Activated T-cell treated with anti-CD3 and anti-CD28 coated beads, Interleukin-2, amount 50 U/mL, for 4 hours (primary cell): ENCODE measurements around the gene DLG2. TPM values are rescaled to one million over a fixed set of nuclear protein-coding genes. Genes with fewer than 3 reads are reported as not detected.

Experiments
- ATAC-seq, 2 donors: fragments of 200-7000 bp; cut with Tn5 transposase; one replicate each; pipeline ENCODE4 v1.10.0; 2021
- DNase-seq: peaks from one replicate; pipeline ENCODE4 v3.0.0-alpha.2; 2020
- H3K27me3 Mint-ChIP-seq: one replicate; pipeline ENCODE4 v1.8.0; 2021; ENCODE audit warnings: low read depth, mixed read lengths
- H3K36me3 Mint-ChIP-seq: one replicate; pipeline ENCODE4 v1.8.0; 2022; ENCODE audit warnings: mixed read lengths; ENCODE audit not compliant: insufficient read depth
- H3K4me1 Mint-ChIP-seq: one replicate; pipeline ENCODE4 v1.8.0; 2021; ENCODE audit warnings: low read depth, mixed read lengths
- H3K4me3 Mint-ChIP-seq: one replicate; pipeline ENCODE4 v1.8.0; 2021; ENCODE audit warnings: mild to moderate bottlenecking, moderate library complexity, mixed read lengths
- H3K9me3 Mint-ChIP-seq: one replicate; pipeline ENCODE4 v1.8.0; 2021; ENCODE audit warnings: mixed read lengths
- total RNA-seq, 3 donors: library from RNA; stranded (reverse); gene quantifications; one replicate each; pipeline ENCODE4 v1.2.1, GENCODE V29; 2021

DLG2 gene
- total RNA-seq, 3 donors from 2014 or later = 0.54 to 1.3 (median 0.58) TPM

DNA sequence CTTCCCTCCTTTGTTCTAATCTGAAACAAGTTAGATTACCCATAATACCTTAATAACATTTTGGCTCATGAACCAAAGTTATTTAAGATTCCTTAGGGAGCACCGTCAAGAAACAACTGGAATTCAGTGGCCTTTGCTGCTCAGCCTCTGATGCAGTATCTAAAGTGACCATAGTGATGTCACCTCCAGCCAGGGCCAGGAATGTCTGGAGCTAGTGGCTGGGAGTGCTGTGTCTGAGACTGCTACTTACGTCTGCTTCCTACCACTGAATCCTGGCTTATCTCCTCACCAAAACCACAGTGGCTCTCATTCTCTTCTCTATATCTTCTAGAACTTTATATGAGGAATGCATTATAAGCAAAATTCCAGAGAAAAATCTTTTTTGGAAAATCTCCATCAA, 658.0 kb downstream of the DLG2 start:
- DNase-seq (no peak), ATAC-seq (no peak)
- Mint-ChIP-seq H3K36me3 (no peaks in the 10 kb centered on the region), H3K9me3 (peaks cover 31% of the 10 kb centered on the region), H3K4me1 (no peaks in the 10 kb centered on the region), H3K4me3 (no peak overlapping the region), H3K27me3 (no peaks in the 10 kb centered on the region)

DNA sequence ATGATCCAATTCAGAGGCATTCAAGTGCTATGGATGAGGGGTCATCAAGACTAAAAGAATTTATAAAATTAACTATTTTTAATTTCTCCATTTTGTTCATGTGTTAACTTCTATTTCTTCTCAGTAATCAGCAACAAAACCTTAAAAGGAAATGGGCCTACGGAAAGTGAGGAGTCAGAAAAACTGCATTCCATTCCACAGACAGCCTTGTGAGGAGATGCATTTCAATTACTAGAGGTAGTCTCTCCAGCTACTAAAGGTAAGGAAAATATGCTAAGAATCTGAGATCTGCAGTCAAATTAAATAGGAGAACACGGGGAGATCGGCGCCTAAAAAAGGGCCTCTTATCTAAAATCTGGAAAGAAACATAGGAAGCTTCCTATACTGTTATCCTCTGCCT, 661.7 kb downstream of the DLG2 start:
- ATAC-seq = no peak
- H3K36me3 Mint-ChIP-seq = no peaks in the 10 kb centered on the region
- no peaks in the 10 kb centered on the region for H3K4me1 Mint-ChIP-seq
- no peak overlapping the region for H3K4me3 Mint-ChIP-seq
- peaks cover 25% of the 10 kb centered on the region for H3K9me3 Mint-ChIP-seq
- no peaks in the 10 kb centered on the region for H3K27me3 Mint-ChIP-seq
- no peak for DNase-seq

DNA sequence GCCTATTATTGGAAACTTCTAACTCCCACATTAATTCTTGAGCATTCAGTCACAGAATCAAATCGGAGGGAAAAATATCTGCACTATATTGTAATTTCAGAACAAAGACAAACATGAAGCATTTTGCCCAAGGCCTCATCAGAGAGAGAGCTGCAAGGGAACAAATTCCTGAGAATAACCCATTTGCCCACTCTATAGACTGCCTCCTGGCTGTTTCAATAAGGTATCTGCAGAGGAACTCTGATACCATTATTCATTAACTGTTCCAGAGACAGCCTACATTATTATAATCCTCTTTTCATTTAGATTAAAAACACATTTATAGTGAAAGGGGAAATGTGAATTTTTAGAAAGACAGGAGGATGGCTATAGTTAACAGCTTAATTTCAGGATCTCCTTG, 663.9 kb downstream of the DLG2 start:
- no peaks in the 10 kb centered on the region for H3K36me3 Mint-ChIP-seq
- H3K4me1 Mint-ChIP-seq = no peaks in the 10 kb centered on the region
- DNase-seq (no peak), ATAC-seq (no peak)
- H3K4me3 Mint-ChIP-seq = no peak overlapping the region
- H3K9me3 Mint-ChIP-seq = peaks cover 20% of the 10 kb centered on the region
- no peaks in the 10 kb centered on the region for H3K27me3 Mint-ChIP-seq

DNA sequence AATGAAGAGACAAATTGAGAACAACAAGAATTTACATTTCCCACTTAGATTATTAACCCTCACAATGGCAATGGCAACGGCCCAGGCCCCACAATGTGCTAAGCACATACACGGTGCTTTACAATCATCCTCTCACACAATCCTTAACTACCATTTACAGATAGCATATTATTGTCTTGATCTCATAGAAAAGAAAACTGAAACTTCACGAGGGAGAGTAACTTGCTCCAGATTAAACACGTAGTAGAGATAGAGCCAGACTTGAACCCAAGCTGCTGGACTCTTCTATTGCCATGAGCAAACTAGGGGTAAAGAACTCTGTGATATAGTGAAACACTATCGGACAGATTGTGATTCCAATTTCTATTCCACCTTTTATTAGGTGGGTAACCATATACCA, 665.1 kb downstream of the DLG2 start:
- H3K4me1 Mint-ChIP-seq = no peaks in the 10 kb centered on the region
- H3K4me3 Mint-ChIP-seq = no peak overlapping the region
- H3K36me3 Mint-ChIP-seq = no peaks in the 10 kb centered on the region
- DNase-seq (no peak), ATAC-seq (no peak)
- peaks cover 16% of the 10 kb centered on the region for H3K9me3 Mint-ChIP-seq
- H3K27me3 Mint-ChIP-seq = no peaks in the 10 kb centered on the region

DNA sequence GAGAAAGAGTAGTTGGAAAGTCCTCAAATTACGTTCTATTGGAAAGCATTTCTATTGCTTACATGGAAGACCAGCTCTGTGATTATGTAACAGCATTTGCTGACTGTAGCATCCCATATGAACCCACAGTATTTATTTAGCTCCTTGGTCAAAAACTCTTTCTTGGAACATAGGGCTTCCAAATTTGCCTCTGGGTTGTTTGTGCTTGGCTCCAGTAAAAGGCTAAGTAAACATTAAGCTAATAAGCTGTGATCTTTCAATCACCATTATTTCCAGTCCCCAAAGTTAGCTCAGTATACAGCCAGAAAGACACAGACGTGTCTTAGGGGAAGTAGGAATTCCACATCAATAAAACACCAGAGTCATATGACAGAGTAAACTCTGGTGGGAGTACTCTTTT, 668.8 kb downstream of the DLG2 start:
- no peak overlapping the region for H3K4me3 Mint-ChIP-seq
- DNase-seq = no peak
- no peaks in the 10 kb centered on the region for H3K4me1 Mint-ChIP-seq
- H3K9me3 Mint-ChIP-seq = peaks cover 7% of the 10 kb centered on the region
- H3K36me3 Mint-ChIP-seq = no peaks in the 10 kb centered on the region
- no peak for ATAC-seq
- no peaks in the 10 kb centered on the region for H3K27me3 Mint-ChIP-seq

DNA sequence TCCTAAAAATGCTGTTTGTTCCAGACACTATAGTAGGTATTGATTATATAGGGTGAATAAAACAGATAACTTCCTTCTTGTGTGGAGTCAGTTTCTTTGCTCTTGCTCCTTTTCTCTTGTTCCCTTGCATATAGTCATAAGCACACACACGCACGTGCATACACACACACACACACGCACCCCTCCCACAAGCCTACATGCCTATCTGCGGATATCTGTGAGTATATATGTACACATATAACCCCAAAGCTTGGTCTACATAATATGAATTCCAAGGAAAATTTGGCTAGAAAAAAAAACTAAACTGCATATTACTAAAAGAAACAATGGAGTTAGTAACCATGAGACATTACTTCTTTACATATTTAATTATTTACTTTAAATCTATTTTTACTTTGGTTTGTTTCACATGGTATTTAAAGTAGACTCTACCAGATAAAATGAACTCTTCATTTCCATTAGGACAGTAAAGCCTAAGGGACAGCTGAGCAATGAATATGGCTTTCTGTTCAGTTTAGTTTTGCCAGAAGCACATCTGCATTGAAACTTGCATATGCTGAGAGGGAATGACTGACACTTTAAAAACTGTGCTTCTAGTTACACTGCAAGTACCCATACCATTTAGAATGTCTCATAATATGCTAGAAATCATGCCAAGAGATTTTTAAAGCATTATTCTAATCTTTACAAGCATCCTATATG, 676.4 kb downstream of the DLG2 start:
- Mint-ChIP-seq H3K4me3 (no peak overlapping the region), H3K4me1 (no peaks in the 10 kb centered on the region), H3K27me3 (no peaks in the 10 kb centered on the region), H3K36me3 (no peaks in the 10 kb centered on the region), H3K9me3 (peaks cover 16% of the 10 kb centered on the region)
- DNase-seq (no peak), ATAC-seq (no peak)

DNA sequence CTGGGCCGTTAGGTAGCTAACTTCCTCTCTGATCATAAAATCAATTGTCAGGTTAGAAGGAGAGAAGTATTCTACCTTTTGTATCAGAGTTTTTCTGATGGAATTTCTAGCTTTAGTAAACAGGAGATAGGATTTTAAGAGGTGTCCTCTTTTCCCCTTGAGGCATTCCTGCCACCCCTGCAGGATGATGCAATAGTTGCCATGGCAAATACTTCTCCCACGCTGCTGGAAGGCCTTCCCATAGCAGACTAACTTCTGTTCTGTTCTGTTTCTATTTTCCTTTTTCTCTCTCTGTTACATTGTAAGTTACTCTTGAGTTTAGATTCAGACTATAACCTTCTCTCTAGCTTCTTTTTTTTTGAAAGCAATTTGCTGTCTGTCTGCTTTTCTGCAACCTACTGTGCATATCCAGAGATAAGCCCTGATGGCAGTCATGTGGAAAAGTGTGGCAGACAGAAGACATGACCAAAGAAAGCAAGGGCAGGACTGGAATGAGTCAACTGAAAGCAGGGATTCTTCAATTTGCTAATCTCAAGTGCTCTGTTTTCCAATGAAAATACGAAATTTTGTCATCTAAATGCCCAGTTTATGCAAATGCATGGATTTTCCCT, 679.1 kb downstream of the DLG2 start:
- Mint-ChIP-seq H3K4me1 (no peaks in the 10 kb centered on the region), H3K27me3 (no peaks in the 10 kb centered on the region), H3K36me3 (no peaks in the 10 kb centered on the region), H3K4me3 (no peak overlapping the region), H3K9me3 (peaks cover 28% of the 10 kb centered on the region)
- no peak for DNase-seq
- ATAC-seq = no peak

DNA sequence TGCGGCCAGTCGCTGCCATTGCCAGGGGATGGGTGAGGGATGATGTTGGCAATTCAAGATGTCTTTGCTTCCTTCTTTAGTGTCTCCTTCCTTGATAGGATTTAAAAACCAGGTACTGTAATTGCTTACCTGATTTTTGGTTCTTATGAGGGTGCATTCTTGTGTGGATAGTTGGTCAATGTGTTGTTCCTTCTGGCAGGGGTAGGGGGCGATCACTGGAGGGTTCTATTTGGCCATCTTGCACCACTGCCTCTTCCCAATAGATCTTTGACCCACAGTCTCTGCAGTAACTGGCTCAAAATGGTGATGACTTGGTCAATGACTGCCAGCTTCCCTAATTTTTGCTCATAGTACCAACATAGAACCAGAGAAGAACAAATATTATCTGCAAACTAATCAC, 680.1 kb downstream of the DLG2 start:
- Mint-ChIP-seq H3K27me3 (no peaks in the 10 kb centered on the region), H3K4me3 (no peak overlapping the region), H3K36me3 (no peaks in the 10 kb centered on the region), H3K9me3 (peaks cover 34% of the 10 kb centered on the region), H3K4me1 (no peaks in the 10 kb centered on the region)
- no peak for ATAC-seq
- no peak for DNase-seq

DNA sequence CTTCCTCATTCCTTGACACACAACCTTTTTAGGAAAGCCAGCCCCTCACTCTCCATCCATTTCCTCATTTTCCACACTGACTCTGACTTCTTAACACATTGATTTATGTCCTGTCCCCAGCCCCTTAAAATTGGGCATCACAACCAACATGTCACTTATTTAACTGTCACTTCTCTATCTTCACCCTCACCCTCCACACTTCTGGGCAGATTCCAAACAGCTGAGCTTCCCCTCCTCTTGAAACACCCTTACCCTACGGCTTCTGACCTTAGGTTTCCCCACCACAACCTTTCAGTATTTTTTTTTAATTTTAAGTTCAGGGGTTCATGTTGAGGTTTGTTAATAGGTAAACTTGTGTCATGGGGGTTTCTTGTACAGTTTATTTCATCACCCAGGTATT, 696.3 kb downstream of the DLG2 start:
- ATAC-seq = no peak

DNA sequence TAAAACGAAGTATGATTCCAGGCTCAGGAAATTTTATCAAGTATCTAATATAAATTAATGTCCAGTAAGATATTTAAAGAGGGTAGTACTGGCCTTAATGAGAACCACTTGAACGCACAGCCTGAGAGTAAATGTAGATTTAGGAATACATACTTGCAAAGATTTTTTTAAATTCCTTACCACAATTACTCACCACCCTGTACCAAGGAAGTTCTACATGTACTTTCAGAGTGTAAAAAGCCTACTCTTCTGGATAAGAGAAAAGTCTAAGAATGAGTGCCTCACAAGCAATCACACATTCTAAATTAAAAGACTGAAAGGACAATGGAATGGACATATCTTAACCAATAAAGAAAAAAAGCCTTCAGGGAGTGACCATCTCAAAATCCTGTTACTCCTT, 697.4 kb downstream of the DLG2 start:
- Mint-ChIP-seq H3K36me3 (no peaks in the 10 kb centered on the region), H3K4me1 (no peaks in the 10 kb centered on the region), H3K9me3 (peaks cover 21% of the 10 kb centered on the region), H3K4me3 (no peak overlapping the region), H3K27me3 (no peaks in the 10 kb centered on the region)
- DNase-seq (no peak), ATAC-seq (no peak)

More for the DNA sequence above, 696.3 kb downstream of the DLG2 start:
- peaks cover 28% of the 10 kb centered on the region for H3K9me3 Mint-ChIP-seq
- DNase-seq = no peak
- no peaks in the 10 kb centered on the region for H3K4me1 Mint-ChIP-seq
- H3K36me3 Mint-ChIP-seq = no peaks in the 10 kb centered on the region
- H3K4me3 Mint-ChIP-seq = no peak overlapping the region
- no peaks in the 10 kb centered on the region for H3K27me3 Mint-ChIP-seq

DNA sequence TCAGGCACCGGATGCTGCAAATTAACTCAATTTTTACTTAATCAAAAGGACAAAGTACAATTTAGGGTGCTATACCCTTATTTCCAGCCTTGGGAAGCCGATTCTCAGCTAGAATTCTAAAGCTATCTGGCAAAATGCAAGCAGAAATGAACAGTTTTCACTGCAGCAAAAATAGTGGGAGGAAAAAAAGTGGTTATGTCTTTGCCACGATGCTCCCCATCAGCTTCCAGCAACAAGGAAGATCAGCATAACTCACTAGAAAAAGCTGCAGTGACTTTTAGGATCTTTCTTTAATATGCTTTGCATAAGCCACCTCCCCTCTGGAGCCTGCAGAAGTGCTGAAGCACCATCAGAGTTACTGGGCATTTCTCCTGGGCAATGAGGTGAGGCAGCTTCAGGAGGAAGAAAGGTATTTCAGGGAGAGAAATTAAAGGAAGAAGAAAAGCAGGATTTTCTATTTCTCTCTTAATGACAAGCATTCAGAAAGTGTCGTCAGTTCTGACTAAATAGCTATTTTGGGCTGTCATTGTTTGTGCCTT, 702.9 kb downstream of the DLG2 start:
- H3K36me3 Mint-ChIP-seq = no peaks in the 10 kb centered on the region
- H3K4me1 Mint-ChIP-seq = no peaks in the 10 kb centered on the region
- H3K9me3 Mint-ChIP-seq = peaks cover 11% of the 10 kb centered on the region
- H3K4me3 Mint-ChIP-seq = no peak overlapping the region
- H3K27me3 Mint-ChIP-seq = no peaks in the 10 kb centered on the region
- DNase-seq = no peak
- no peak for ATAC-seq

DNA sequence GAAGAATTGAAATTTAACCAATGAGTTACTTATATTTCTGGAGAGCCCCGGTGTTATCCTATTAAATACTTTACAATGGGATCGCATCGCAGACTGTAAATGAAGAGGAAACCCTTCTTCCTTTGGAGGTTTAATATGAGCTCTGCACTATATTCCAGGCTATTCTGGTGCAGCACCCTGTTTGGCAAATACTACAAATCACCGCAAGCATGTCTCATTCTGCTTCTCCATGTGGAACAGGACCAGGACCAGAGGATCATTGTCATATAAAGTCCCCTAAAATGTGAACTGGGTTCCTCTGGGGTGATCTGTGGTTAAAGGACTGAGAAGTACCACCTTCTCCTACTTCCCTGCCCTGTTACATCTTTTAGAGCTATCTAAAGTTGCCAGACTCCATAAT, 703.7 kb downstream of the DLG2 start:
- no peak overlapping the region for H3K4me3 Mint-ChIP-seq
- H3K36me3 Mint-ChIP-seq = no peaks in the 10 kb centered on the region
- peaks cover 15% of the 10 kb centered on the region for H3K9me3 Mint-ChIP-seq
- no peaks in the 10 kb centered on the region for H3K27me3 Mint-ChIP-seq
- no peaks in the 10 kb centered on the region for H3K4me1 Mint-ChIP-seq
- no peak for DNase-seq
- ATAC-seq = no peak

DNA sequence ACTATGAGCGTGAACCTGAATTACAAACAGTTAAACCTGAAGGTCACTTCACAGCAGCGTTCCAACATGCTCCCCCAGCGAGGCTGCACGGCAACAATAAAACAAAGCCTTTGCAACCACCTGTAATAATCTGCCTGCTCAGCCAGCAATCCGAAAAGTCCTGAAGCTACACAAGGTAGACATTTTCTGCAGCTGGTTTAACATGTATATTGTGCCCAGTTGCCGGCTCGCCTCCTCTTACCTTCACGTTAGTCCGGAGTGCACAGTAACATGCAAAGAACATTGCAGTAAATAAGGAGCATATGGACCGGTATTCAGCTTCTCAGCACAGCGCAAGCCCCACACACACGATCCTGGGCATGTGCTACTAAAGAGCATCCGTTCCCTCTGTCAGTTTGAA, 704.3 kb downstream of the DLG2 start:
- ATAC-seq = no peak
- H3K27me3 Mint-ChIP-seq = no peaks in the 10 kb centered on the region
- no peaks in the 10 kb centered on the region for H3K4me1 Mint-ChIP-seq
- peaks cover 21% of the 10 kb centered on the region for H3K9me3 Mint-ChIP-seq
- no peak for DNase-seq
- H3K4me3 Mint-ChIP-seq = no peak overlapping the region
- H3K36me3 Mint-ChIP-seq = no peaks in the 10 kb centered on the region

DNA sequence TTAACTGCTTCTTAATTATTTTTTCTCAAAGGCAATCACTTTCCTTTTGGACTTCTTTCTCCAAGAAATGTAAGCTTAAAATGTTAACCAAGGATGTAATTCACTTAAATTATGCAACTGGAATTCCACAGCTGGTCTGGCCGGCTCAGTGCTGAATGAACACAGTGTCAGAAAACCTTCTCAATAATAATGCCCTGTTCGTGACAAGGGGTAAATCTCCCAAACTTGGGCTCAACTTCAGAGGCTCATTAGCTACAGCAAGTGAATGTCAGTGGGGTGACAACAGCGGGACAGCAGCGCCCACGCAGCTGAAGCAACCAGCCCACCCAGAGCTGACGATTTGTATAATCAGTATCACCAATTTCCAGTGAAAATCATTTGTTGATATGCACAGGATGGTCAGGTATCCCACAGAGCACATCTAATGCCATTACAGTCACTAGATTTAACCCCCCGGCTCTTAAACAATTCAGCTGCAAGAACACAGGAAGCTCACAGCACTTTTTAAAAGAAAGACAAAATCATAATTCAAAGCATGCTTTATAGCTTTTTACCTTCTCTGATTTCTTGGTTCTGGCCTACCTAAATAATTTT, 704.8 kb downstream of the DLG2 start:
- no peaks in the 10 kb centered on the region for H3K36me3 Mint-ChIP-seq
- no peak overlapping the region for H3K4me3 Mint-ChIP-seq
- peaks cover 22% of the 10 kb centered on the region for H3K9me3 Mint-ChIP-seq
- no peaks in the 10 kb centered on the region for H3K4me1 Mint-ChIP-seq
- H3K27me3 Mint-ChIP-seq = no peaks in the 10 kb centered on the region
- no peak for ATAC-seq
- DNase-seq = no peak

DNA sequence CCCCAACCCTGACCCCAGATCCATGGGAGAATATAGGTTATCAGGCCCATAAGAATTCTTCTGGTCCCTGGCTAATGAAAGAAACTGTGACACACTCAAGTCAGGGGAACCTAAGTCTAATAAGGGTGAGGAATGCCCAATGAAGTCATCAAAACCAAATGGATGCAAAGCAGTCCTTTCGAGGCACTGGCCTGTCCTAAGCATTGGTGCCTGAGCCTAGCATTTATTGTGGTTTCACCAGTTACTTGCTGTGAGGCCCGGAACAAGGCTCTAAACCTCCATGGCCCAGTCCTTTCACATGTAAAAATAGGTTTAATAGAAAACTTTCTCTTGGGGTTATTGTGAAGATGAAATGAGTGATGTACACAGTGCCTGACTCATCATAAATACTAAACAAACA, 712.6 kb downstream of the DLG2 start:
- Mint-ChIP-seq H3K4me1 (no peaks in the 10 kb centered on the region), H3K4me3 (no peak overlapping the region), H3K36me3 (no peaks in the 10 kb centered on the region), H3K9me3 (peaks cover 29% of the 10 kb centered on the region), H3K27me3 (no peaks in the 10 kb centered on the region)
- ATAC-seq (no peak), DNase-seq (no peak)
